Muscle of arm (tissue), 14 donors: ENCODE data around the gene MMGT1. TPM values are rescaled to one million over a fixed set of nuclear protein-coding genes. Genes with fewer than 3 reads are reported as not detected.

Source experiments
- DNase-seq: peaks from one replicate; pipeline ENCODE4 v3.0.0-alpha.2; 2013
- long read RNA-seq, 11 donors: transcript quantifications; one replicate each; lab custom pipeline, GENCODE V29; 2026
- polyA plus RNA-seq, 12 donors: library from polyadenylated mRNA; unstranded; fragments of 120-200 nt; gene quantifications; one replicate each; pipeline ENCODE4 v1.2.1, GENCODE V29; 2013; ENCODE audit not compliant: insufficient read length in 12 of 12

Gene MMGT1
- polyA plus RNA-seq: 10 to 100 TPM in 11 of 12 donors, not detected in 1; 18.3 to 23.6 (median 20.5) TPM
- long read RNA-seq, donor 1, transcript MMGT1-201 (4 exons, 3,738 nt): major isoform, 14 of 14 reads
- long read RNA-seq, donor 1, partial matches to known transcripts: 0 of 14 reads
- long read RNA-seq, donor 1, other reads (novel, unspliced or antisense): 0 of 14 reads
- long read RNA-seq, donor 2, transcript MMGT1-201 (4 exons, 3,738 nt): major isoform, 5 of 5 reads
- long read RNA-seq, donor 2, partial matches to known transcripts: 0 of 5 reads
- long read RNA-seq, donor 2, other reads (novel, unspliced or antisense): 0 of 5 reads
- long read RNA-seq, donor 3, transcript MMGT1-201 (4 exons, 3,738 nt): major isoform, 8 of 8 reads
- long read RNA-seq, donor 3, partial matches to known transcripts: 0 of 8 reads
- long read RNA-seq, donor 3, other reads (novel, unspliced or antisense): 0 of 8 reads
- long read RNA-seq, donor 4, partial matches to known transcripts: 0 of 4 reads
- long read RNA-seq, donor 4, other reads (novel, unspliced or antisense): 0 of 4 reads
- long read RNA-seq, donor 5, transcript MMGT1-201 (4 exons, 3,738 nt): major isoform, 10 of 10 reads
- long read RNA-seq, donor 5, partial matches to known transcripts: 0 of 10 reads
- long read RNA-seq, donor 5, other reads (novel, unspliced or antisense): 0 of 10 reads
- long read RNA-seq, donor 6, partial matches to known transcripts: 0 of 3 reads
- long read RNA-seq, donor 6, other reads (novel, unspliced or antisense): 0 of 3 reads
- long read RNA-seq, donor 7, partial matches to known transcripts: 0 of 4 reads
- long read RNA-seq, donor 7, other reads (novel, unspliced or antisense): 0 of 4 reads
- long read RNA-seq, donor 8, transcript MMGT1-201 (4 exons, 3,738 nt): major isoform, 14 of 14 reads
- long read RNA-seq, donor 8, partial matches to known transcripts: 0 of 14 reads
- long read RNA-seq, donor 8, other reads (novel, unspliced or antisense): 0 of 14 reads
- long read RNA-seq, donor 9, partial matches to known transcripts: 0 of 1 reads
- long read RNA-seq, donor 9, other reads (novel, unspliced or antisense): 0 of 1 reads
- long read RNA-seq, donor 10, transcript MMGT1-201 (4 exons, 3,738 nt): major isoform, 6 of 6 reads
- long read RNA-seq, donor 10, partial matches to known transcripts: 0 of 6 reads
- long read RNA-seq, donor 10, other reads (novel, unspliced or antisense): 0 of 6 reads
- long read RNA-seq, donor 11, transcript MMGT1-201 (4 exons, 3,738 nt): major isoform, 10 of 10 reads
- long read RNA-seq, donor 11, partial matches to known transcripts: 0 of 10 reads
- long read RNA-seq, donor 11, other reads (novel, unspliced or antisense): 0 of 10 reads

- DNase-seq: peak; percentile 84
These were observed at the start of gene MMGT1 for GRCh38 chrX:135973548-135974278. Gene MMGT1 (minus strand): TSS chrX:135973988. CDS start chrX:135973675, 313 bp downstream.

GRCh38 chrX:136021903-136022302 lies 48.1 kb upstream of the MMGT1 start:
- no peak for DNase-seq

GRCh38 chrX:136021160-136021559 lies 47.4 kb upstream of the MMGT1 start:
- DNase-seq: no peak

GRCh38 chrX:136019226-136019625 lies 45.4 kb upstream of the MMGT1 start:
- DNase-seq: no peak

GRCh38 chrX:136016881-136017280 lies 43.1 kb upstream of the MMGT1 start:
- no peak for DNase-seq

- DNase-seq: no peak
These were observed 41.2 kb upstream of the MMGT1 start for GRCh38 chrX:136015016-136015415.

GRCh38 chrX:135988245-135988644 lies 14.5 kb upstream of the MMGT1 start:
- DNase-seq: no peak

GRCh38 chrX:135985973-135986310 lies 12.2 kb upstream of the MMGT1 start:
- DNase-seq: no peak

GRCh38 chrX:135985157-135985972 lies 11.6 kb upstream of the MMGT1 start, which contains the start of gene SLC9A6:
Gene SLC9A6 (plus strand): TSS chrX:135985435. CDS start chrX:135985659, 224 bp downstream.
- peak; percentile 63 for DNase-seq

GRCh38 chrX:135984791-135985156 lies 11.0 kb upstream of the MMGT1 start:
- no peak for DNase-seq

- no peak for DNase-seq
These were observed 10.5 kb upstream of the MMGT1 start for GRCh38 chrX:135984256-135984655.

- no peak for DNase-seq
These were observed 9.1 kb upstream of the MMGT1 start for GRCh38 chrX:135982860-135983259.

GRCh38 chrX:135981668-135982067 lies 7.9 kb upstream of the MMGT1 start:
- no peak for DNase-seq

- DNase-seq: no peak
These were observed 7.2 kb upstream of the MMGT1 start for GRCh38 chrX:135981010-135981409.

GRCh38 chrX:135977611-135978010 lies 3.8 kb upstream of the MMGT1 start:
- no peak for DNase-seq

- no peak for DNase-seq
These were observed 1.6 kb upstream of the MMGT1 start for GRCh38 chrX:135975421-135975820.

- peak; percentile 65 for DNase-seq
These were observed 580 bp upstream of the MMGT1 start for GRCh38 chrX:135974279-135974856.

- DNase-seq: peak; percentile 18
These were observed 702 bp downstream of the MMGT1 start for GRCh38 chrX:135973025-135973547.

- no peak for DNase-seq
These were observed 22.5 kb downstream of the MMGT1 start for GRCh38 chrX:135951291-135951690.
